Adrenal gland (tissue), 12 donors: ENCODE data around the gene RIPK3. TPM values are rescaled to one million over a fixed set of nuclear protein-coding genes. Genes with fewer than 3 reads are reported as not detected.

Experiments used
- DNase-seq, 7 donors: peaks; one replicate each; pipeline ENCODE4 v3.0.0-alpha.2; 2019 to 2020
- H3K27ac ChIP-seq, 5 donors: fragments of 200-600 bp; sonication (generic) in 4 of 5; 1 replicate in 3 of 5; 2 replicates in 2 of 5; pipeline versions ENCODE4 v1.5.1 to v1.8.0; 2016 to 2020; ENCODE audit warnings: mild to moderate bottlenecking in 1 of 5
- H3K27me3 ChIP-seq: fragments of 200-600 bp; 2 replicates; pipeline ENCODE4 v1.8.0; 2021
- H3K36me3 ChIP-seq, 2 donors: fragments of 200-600 bp; replicated peaks in 1 of 2; 1 replicate in 1 of 2; 2 replicates in 1 of 2; pipeline versions ENCODE4 v1.5.1 to v1.8.0; 2018 to 2022
- H3K4me1 ChIP-seq, 2 donors: fragments of 200-600 bp; replicated peaks in 1 of 2; 1 replicate in 1 of 2; 2 replicates in 1 of 2; pipeline versions ENCODE4 v1.5.1 to v1.8.0; 2018 to 2021
- H3K4me3 ChIP-seq, 4 donors: fragments of 200-600 bp; sonication (generic) in 3 of 4; one replicate each; pipeline ENCODE4 v1.5.1; 2016 to 2018
- H3K9me3 ChIP-seq, 3 donors: fragments of 200-600 bp; sonication (generic) in 1 of 3; replicated peaks in 1 of 3; 1 replicate in 2 of 3; 2 replicates in 1 of 3; pipeline versions ENCODE4 v1.5.1 to v1.8.0; 2016 to 2021
- POLR2A ChIP-seq, 2 donors: fragments of 450-650 bp; IDR thresholded peaks; one replicate each; pipeline ENCODE4 v1.6.1; 2017; ENCODE audit warnings: antibody characterized with exemption in 2 of 2, mild to moderate bottlenecking in 2 of 2, moderate library complexity in 1 of 2
- WGBS, 4 donors: extraction: QIAGEN DNeasy Blood & Tissue Kit in 2 of 4; methylation state at CpG; one replicate each; pipeline versions ENCODE4 v1.1.5 to v1.1.7; 2013 to 2017; 5-methylcytosine and 5-hydroxymethylcytosine counted together
- intact Hi-C, 2 donors: fragments of 100-400 bp; cut with DNase I; formaldehyde crosslinking; loops; one replicate each; pipeline versions ENCODE4 v1.14.1 to v1.15.0; 2022 to 2023
- polyA plus RNA-seq, 3 donors: library from polyadenylated mRNA; stranded (reverse); fragments of 200-250 nt in 2 of 3; fragments of 350-450 nt in 1 of 3; fragmentation: Illumina TruSeq in 1 of 3; extraction: RNeasy Lipid Tissue Mini Kit (QIAGEN cat#74804) in 1 of 3; gene quantifications; one replicate each; pipeline ENCODE4 v1.2.3, GENCODE V29; 2013 to 2014
- total RNA-seq, 9 donors: library from RNA; depleted of rRNA in 4 of 9; stranded (reverse); fragments of >200 nt in 4 of 9; fragments of 120-200 nt in 1 of 9; fragmentation: NEBNext Ultra II Directional in 1 of 9; extraction: Animal tissue kit (Norgen Biotek cat#: 25700) in 1 of 9; gene quantifications; one replicate each; pipeline versions ENCODE4 v1.1.0 to v1.2.4, GENCODE V29; 2013 to 2023
- TF ChIP-seq, protein P1 (sequence below), 6 experiments: fragments of 450-650 bp in 4 of 6; fragments of 200-600 bp in 2 of 6; sonication (generic) in 1 of 6; IDR thresholded peaks; 1 replicate in 5 of 6; 2 replicates in 1 of 6; pipeline versions ENCODE4 v1.5.1 to v1.8.0; 2016 to 2021; ENCODE audit warnings: antibody characterized with exemption in 6 of 6, mild to moderate bottlenecking in 2 of 6, moderate library complexity in 1 of 6
- donor health status: healthy with polysubstance abuse.
- donor health status: Bipolar disorder and iron deficiency.
- donor health status: DM: yes; HTN: yes; CAD: no.
- donor health status: DM: no; HTN: no; CAD: no.
- donor health status: DM: no; HTN: no; CAD: no.
- donor health status: DM: yes; HTN: yes; CAD: no.

Gene RIPK3
- total and polyA plus RNA-seq, 12 donors, result 0.50 to 10.4 (median 3.8) TPM

DNA sequence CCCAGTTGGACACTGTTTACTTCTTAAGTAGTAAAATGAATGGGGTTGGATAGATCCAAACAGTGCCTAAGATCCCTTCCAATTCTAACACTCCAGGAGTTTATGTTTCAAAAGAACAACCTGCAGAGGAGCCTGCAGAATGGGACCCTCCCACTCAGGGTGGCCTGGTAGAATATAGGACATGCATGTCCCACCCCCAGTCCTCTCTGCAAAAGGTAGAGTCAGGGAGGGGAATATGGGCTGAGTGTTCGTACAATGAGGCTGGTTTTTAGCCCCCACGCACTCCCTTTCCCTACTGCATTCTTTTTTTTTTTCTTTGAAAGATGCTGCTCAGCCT is 47.2 kb upstream of the RIPK3 start:
- TF ChIP-seq, protein P1, sequence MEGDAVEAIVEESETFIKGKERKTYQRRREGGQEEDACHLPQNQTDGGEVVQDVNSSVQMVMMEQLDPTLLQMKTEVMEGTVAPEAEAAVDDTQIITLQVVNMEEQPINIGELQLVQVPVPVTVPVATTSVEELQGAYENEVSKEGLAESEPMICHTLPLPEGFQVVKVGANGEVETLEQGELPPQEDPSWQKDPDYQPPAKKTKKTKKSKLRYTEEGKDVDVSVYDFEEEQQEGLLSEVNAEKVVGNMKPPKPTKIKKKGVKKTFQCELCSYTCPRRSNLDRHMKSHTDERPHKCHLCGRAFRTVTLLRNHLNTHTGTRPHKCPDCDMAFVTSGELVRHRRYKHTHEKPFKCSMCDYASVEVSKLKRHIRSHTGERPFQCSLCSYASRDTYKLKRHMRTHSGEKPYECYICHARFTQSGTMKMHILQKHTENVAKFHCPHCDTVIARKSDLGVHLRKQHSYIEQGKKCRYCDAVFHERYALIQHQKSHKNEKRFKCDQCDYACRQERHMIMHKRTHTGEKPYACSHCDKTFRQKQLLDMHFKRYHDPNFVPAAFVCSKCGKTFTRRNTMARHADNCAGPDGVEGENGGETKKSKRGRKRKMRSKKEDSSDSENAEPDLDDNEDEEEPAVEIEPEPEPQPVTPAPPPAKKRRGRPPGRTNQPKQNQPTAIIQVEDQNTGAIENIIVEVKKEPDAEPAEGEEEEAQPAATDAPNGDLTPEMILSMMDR (IDR thresholded peaks at IDR 0.05), result no peak
- TF ChIP-seq POLR2A (IDR thresholded peaks at IDR 0.05), result no peak
- Histone ChIP-seq H3K4me1 (peaks cover 0 to 8% of the 10 kb centered on the region in 2 donors), H3K27ac (no peak overlapping the region), H3K4me3 (no peak overlapping the region), H3K27me3 (no peaks in the 10 kb centered on the region), H3K36me3 (no peaks in the 10 kb centered on the region), H3K9me3 (no peaks in the 10 kb centered on the region)
- 73 to 95% (median 82%) methylated on average over 2 of the region's 2 CpGs for WGBS, 4 donors
- intact Hi-C loops, result no loop called here
- DNase-seq, result peak in 1 of 7 donors; percentile 14

DNA sequence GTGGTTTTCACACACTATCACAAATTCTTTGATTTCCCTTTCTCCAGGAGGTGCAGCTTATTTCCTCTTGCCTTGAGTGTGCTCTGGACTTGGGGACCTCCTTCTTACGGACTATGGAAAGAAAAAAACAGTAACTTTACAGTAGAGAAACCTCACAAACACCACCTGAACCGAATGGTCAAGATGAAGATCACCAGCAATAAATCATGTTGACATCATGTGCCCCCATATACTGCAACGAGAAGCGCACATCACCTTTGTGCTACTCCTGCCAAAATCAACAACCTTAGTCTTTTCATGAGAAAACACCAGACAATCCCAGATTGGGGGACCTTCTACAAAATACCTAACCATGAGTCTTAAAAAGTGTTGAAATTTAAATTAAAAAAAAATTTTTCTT is 45.7 kb upstream of the RIPK3 start:
- TF ChIP-seq, protein P1 (IDR thresholded peaks at IDR 0.05), result no peak
- no peak for TF ChIP-seq POLR2A (IDR thresholded peaks at IDR 0.05)
- Histone ChIP-seq H3K9me3 (no peaks in the 10 kb centered on the region), H3K4me3 (no peak overlapping the region), H3K27me3 (no peaks in the 10 kb centered on the region), H3K4me1 (peaks cover 0 to 8% of the 10 kb centered on the region in 2 donors), H3K27ac (no peak overlapping the region), H3K36me3 (no peaks in the 10 kb centered on the region)
- DNase-seq, result no peak
- intact Hi-C loops, result no loop called here
- 72 to 80% (median 76%) methylated on average over 4 of the region's 4 CpGs for WGBS, 4 donors

DNA sequence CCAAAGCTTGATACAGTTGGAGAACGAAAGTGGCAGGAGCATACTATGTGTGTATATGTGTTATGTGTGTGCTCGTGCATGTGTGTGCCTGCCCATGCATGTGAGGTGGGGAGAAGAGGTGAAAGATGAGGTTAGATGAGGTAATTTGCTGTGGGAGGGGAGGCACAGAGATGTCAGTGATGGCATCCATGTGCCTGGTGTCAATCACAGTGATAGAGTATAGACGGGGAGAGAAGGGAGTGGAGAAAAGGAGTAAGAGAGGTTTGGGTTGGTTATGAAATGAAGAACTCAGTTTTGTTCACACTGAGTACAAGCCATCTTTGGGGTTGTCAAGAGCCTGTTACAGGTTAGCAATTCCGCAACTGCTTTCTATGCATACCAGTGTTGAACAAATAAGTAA is 44.4 kb upstream of the RIPK3 start:
- no peaks in the 10 kb centered on the region for H3K27me3 ChIP-seq
- no peak for DNase-seq
- TF ChIP-seq, protein P1 (IDR thresholded peaks at IDR 0.05), result no peak
- TF ChIP-seq POLR2A (IDR thresholded peaks at IDR 0.05), result no peak
- 82 to 88% (median 85%) methylated on average over 4 of the region's 4 CpGs for WGBS, 4 donors
- H3K36me3 ChIP-seq, result no peaks in the 10 kb centered on the region
- H3K4me3 ChIP-seq, result no peak overlapping the region
- intact Hi-C loops, result no loop called here
- H3K27ac ChIP-seq, result no peak overlapping the region
- peaks cover 0 to 6% of the 10 kb centered on the region in 2 donors for H3K4me1 ChIP-seq
- no peaks in the 10 kb centered on the region for H3K9me3 ChIP-seq

DNA sequence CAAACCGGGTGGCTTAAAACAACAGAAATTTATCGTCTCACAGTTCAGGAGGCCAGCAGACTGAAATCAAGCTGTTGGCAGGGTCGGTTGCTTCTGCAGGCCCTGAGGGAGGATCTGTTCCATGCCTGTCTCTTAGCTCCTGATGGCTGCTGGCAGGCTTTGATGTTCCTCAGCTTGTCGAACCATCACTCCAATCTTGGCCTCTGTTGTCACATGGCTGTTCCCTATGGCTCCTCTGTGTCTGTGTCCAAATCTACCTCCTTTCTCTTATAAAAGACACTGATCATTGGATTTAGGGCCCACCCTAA is 42.2 kb upstream of the RIPK3 start:
- no peak overlapping the region for H3K4me3 ChIP-seq
- no peaks in the 10 kb centered on the region for H3K4me1 ChIP-seq
- intact Hi-C loops, result no loop called here
- WGBS, 4 donors, result 57 to 83% (median 64%) methylated on average over 4 of the region's 4 CpGs
- TF ChIP-seq POLR2A (IDR thresholded peaks at IDR 0.05), result no peak
- TF ChIP-seq, protein P1 (IDR thresholded peaks at IDR 0.05), result no peak
- peak in 1 of 7 donors; percentile 63 for DNase-seq
- H3K9me3 ChIP-seq, result no peaks in the 10 kb centered on the region
- peak overlapping the region in 2 of 5 donors; percentile 22 to 29 for H3K27ac ChIP-seq
- H3K27me3 ChIP-seq, result no peaks in the 10 kb centered on the region
- H3K36me3 ChIP-seq, result no peaks in the 10 kb centered on the region
